A673 (cell line): ENCODE data around the gene TNFSF13. TPM values are rescaled to one million over a fixed set of nuclear protein-coding genes. Genes with fewer than 3 reads are reported as not detected.
A peak's percentile ranks its signal among the peaks of the same experiment; 100 is the strongest.

Source experiments
- BruUV-seq: library from RNA; stranded (reverse); fragments of 400-500 nt; replicated peaks from 2 replicates; lab custom pipeline; 2021; lab: Mats Ljungman, UMichigan
- CTCF ChIA-PET: fragments of 300-600 bp; sonication (Branson Sonifier 250); formaldehyde crosslinking; loops from one replicate; lab custom pipeline; 2022; ENCODE audit warnings: antibody characterized with exemption; lab: Charles Lee
- POLR2A ChIA-PET: fragments of 300-600 bp; sonication (Branson Sonifier 250); formaldehyde crosslinking; loops from one replicate; lab custom pipeline; 2022; ENCODE audit warnings: antibody characterized with exemption; ENCODE audit not compliant: low non-redundant PET; lab: Charles Lee
- DNase-seq: peaks from one replicate; pipeline ENCODE4 v3.0.0-alpha.2; 2015; ENCODE audit warnings: low spot score
- H3K27ac ChIP-seq: fragments of 200-600 bp; sonication (generic); 2 replicates; pipeline ENCODE4 v1.5.1; 2016; ENCODE audit warnings: mixed run types, low read depth, mild to moderate bottlenecking, mixed read lengths, antibody characterized with exemption, low read length; ENCODE audit not compliant: poor library complexity, severe bottlenecking
- H3K27me3 ChIP-seq: fragments of 200-600 bp; sonication (generic); replicated peaks from 2 replicates; pipeline ENCODE4 v1.6.1; 2017; ENCODE audit warnings: mixed run types, low read depth, mild to moderate bottlenecking, mixed read lengths, antibody characterized with exemption, low read length; ENCODE audit not compliant: insufficient read depth, poor library complexity
- H3K36me3 ChIP-seq: fragments of 200-600 bp; sonication (generic); 2 replicates; pipeline ENCODE4 v1.6.1; 2016; ENCODE audit warnings: mixed run types, mild to moderate bottlenecking, mixed read lengths, antibody characterized with exemption, low read length; ENCODE audit not compliant: insufficient read depth, poor library complexity, severe bottlenecking
- H3K4me1 ChIP-seq: fragments of 200-600 bp; sonication (generic); 2 replicates; pipeline ENCODE4 v1.6.1; 2017; ENCODE audit warnings: mixed run types, mild to moderate bottlenecking, mixed read lengths, antibody characterized with exemption, low read length; ENCODE audit not compliant: insufficient read depth, poor library complexity, severe bottlenecking
- H3K4me3 ChIP-seq: fragments of 200-600 bp; sonication (generic); 2 replicates; pipeline ENCODE4 v1.5.1; 2016; ENCODE audit warnings: low read depth, mixed run types, mild to moderate bottlenecking, mixed read lengths, low read length; ENCODE audit not compliant: poor library complexity, severe bottlenecking
- H3K9me3 ChIP-seq: fragments of 200-600 bp; sonication (generic); 2 replicates; pipeline ENCODE4 v1.6.1; 2016; ENCODE audit warnings: mixed run types, low read depth, mild to moderate bottlenecking, mixed read lengths, antibody characterized with exemption, low read length; ENCODE audit not compliant: poor library complexity, severe bottlenecking
- EZH2 ChIP-seq: fragments of 200-600 bp; sonication (generic); IDR thresholded peaks from 2 replicates; pipeline ENCODE4 v1.6.1; 2017; ENCODE audit warnings: borderline replicate concordance, low read depth, mild to moderate bottlenecking, mixed read lengths, antibody characterized with exemption, low read length; ENCODE audit not compliant: poor library complexity, severe bottlenecking
- intact Hi-C: fragments of 100-400 bp; cut with micrococcal nuclease; formaldehyde crosslinking; loops from one replicate; pipeline ENCODE4 v1.10.0; 2022; ENCODE audit not compliant: unreplicated experiment
- total RNA-seq: library from RNA; stranded (reverse); gene quantifications from 2 replicates; pipeline ENCODE4 v1.2.3, GENCODE V29; 2021
- TF ChIP-seq, protein P1 (sequence below): fragments of 300-800, 200-600 bp; sonication (generic); conservative IDR thresholded peaks from 2 replicates; pipeline ENCODE4 v1.5.1; 2017; ENCODE audit warnings: low read depth, mild to moderate bottlenecking, antibody characterized with exemption, low read length, moderate library complexity, mixed read lengths

TNFSF13 gene
- total RNA-seq, 1 experiment from 2014 or later = 0.69 TPM

DNA sequence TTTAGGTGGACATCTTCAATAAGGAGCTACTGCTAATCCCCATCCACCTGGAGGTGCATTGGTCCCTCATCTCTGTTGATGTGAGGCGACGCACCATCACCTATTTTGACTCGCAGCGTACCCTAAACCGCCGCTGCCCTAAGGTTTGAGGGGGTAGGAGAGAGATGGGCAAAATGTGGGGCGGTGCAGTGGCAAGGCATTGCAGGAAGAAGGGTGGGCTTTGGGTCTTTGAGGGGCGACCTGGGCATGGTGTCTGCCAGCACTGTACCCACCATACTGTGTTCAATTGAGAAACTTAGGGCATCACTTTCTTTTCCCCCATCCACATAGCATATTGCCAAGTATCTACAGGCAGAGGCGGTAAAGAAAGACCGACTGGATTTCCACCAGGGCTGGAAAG lies 11.8 kb downstream of the TNFSF13 start:
- Histone ChIP-seq H3K27me3 (no peaks in the 10 kb centered on the region), H3K4me1 (peaks cover 9% of the 10 kb centered on the region), H3K9me3 (no peaks in the 10 kb centered on the region), H3K36me3 (peaks cover 64% of the 10 kb centered on the region), H3K27ac (no peak overlapping the region), H3K4me3 (no peak overlapping the region)
- no peak for TF ChIP-seq EZH2
- TF ChIP-seq, protein P1, sequence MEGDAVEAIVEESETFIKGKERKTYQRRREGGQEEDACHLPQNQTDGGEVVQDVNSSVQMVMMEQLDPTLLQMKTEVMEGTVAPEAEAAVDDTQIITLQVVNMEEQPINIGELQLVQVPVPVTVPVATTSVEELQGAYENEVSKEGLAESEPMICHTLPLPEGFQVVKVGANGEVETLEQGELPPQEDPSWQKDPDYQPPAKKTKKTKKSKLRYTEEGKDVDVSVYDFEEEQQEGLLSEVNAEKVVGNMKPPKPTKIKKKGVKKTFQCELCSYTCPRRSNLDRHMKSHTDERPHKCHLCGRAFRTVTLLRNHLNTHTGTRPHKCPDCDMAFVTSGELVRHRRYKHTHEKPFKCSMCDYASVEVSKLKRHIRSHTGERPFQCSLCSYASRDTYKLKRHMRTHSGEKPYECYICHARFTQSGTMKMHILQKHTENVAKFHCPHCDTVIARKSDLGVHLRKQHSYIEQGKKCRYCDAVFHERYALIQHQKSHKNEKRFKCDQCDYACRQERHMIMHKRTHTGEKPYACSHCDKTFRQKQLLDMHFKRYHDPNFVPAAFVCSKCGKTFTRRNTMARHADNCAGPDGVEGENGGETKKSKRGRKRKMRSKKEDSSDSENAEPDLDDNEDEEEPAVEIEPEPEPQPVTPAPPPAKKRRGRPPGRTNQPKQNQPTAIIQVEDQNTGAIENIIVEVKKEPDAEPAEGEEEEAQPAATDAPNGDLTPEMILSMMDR = no peak
- ChIA-PET CTCF (no interaction called here), POLR2A (no interaction called here)
- BruUV-seq = no TSS peak
- intact Hi-C loops = no loop called here
- DNase-seq = no peak

DNA sequence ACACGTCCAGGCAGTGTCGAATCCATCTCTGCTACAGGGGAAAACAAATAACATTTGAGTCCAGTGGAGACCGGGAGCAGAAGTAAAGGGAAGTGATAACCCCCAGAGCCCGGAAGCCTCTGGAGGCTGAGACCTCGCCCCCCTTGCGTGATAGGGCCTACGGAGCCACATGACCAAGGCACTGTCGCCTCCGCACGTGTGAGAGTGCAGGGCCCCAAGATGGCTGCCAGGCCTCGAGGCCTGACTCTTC lies 13.7 kb downstream of the TNFSF13 start:
- peak overlapping the region; percentile 95 for H3K4me3 ChIP-seq
- DNase-seq = no peak
- POLR2A ChIA-PET = no interaction called here
- CTCF ChIA-PET = interaction anchor here (0.6 kb wide), 1 partner anchor 17 kb away, joined by 3 read pairs; no protein-coding TSS in a partner anchor
- no peaks in the 10 kb centered on the region for H3K27me3 ChIP-seq
- peaks cover 67% of the 10 kb centered on the region for H3K36me3 ChIP-seq
- peaks cover 24% of the 10 kb centered on the region for H3K4me1 ChIP-seq
- H3K9me3 ChIP-seq = no peaks in the 10 kb centered on the region
- intact Hi-C loops = no loop called here
- BruUV-seq = no TSS peak
- H3K27ac ChIP-seq = peak overlapping the region; percentile 75
- TF ChIP-seq, protein P1 = no peak
- no peak for TF ChIP-seq EZH2

DNA sequence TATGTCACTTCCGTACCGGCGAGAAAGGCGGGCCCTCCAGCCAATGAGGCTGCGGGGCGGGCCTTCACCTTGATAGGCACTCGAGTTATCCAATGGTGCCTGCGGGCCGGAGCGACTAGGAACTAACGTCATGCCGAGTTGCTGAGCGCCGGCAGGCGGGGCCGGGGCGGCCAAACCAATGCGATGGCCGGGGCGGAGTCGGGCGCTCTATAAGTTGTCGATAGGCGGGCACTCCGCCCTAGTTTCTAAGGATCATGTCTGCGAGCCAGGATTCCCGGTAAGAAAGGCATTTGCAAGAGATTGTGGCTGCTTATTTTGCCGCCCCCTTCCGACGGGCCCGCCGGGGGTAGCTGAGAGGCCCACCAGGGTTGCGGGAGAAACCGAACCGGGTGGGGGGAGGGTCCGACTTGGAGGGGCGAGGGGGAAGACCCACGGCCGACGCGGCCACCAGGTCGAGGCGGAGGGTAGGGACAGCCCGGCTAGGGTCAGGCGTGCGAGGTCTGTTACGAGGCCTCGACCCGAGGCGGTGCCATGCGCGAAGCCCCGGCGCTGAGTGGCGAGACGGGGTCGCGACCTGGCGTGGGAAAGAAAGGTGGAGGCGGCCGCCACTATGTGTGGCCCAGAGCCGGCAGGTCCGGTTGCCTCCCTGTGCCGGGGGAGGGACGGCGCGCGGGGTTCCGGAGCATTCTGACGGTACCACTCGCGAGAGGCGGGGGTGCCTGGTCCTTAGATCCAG lies 14.2 kb downstream of the TNFSF13 start:
- DNase-seq = peak; percentile 100
- H3K27me3 ChIP-seq = no peaks in the 10 kb centered on the region
- H3K4me3 ChIP-seq = peak overlapping the region; percentile 95
- H3K36me3 ChIP-seq = peaks cover 72% of the 10 kb centered on the region
- H3K4me1 ChIP-seq = peaks cover 24% of the 10 kb centered on the region
- no peaks in the 10 kb centered on the region for H3K9me3 ChIP-seq
- TF ChIP-seq EZH2 = no peak
- TF ChIP-seq, protein P1 = no peak
- BruUV-seq = no TSS peak
- peak overlapping the region; percentile 100 for H3K27ac ChIP-seq
- intact Hi-C loops = no loop called here
- CTCF ChIA-PET = interaction anchor here (1.3 kb wide), 1 partner anchor 12 kb away, joined by 4 read pairs; no protein-coding TSS in a partner anchor
- POLR2A ChIA-PET = no interaction called here
